ENCODE results near the gene ATP2B2.

DNA sequence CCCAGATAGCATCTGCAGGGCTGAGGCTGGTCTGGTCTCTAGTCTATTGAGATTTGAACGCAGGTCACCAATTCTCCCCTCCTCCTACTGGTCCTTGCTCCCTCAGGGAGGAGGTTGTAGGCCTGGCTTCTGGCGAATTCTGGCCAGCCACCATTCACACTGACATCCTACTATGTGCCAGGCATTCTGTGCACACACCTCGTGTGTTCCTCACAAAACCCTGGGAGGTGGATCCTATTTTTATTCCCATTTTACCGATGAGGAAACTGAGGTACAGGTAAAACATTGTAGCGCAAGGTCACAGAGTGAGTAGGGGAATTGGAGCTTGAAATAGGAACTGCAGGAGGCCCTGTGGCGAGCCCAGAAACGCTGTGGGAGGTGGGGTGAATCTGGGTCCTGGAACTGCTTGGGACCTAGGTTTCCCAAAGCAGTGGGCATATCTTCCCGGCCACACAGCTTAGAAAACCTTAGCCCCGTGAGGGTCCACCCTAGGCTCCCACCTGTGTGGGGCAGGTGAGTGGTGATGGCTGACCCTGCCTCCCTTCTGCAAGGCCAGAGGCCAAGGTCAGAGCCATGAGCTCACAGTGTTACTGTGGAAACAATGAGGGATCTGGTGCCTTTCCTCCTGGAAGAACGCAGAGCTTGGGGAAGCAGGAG, 4.8 kb upstream of the ATP2B2 start:
- TF ChIP-seq, protein P1, sequence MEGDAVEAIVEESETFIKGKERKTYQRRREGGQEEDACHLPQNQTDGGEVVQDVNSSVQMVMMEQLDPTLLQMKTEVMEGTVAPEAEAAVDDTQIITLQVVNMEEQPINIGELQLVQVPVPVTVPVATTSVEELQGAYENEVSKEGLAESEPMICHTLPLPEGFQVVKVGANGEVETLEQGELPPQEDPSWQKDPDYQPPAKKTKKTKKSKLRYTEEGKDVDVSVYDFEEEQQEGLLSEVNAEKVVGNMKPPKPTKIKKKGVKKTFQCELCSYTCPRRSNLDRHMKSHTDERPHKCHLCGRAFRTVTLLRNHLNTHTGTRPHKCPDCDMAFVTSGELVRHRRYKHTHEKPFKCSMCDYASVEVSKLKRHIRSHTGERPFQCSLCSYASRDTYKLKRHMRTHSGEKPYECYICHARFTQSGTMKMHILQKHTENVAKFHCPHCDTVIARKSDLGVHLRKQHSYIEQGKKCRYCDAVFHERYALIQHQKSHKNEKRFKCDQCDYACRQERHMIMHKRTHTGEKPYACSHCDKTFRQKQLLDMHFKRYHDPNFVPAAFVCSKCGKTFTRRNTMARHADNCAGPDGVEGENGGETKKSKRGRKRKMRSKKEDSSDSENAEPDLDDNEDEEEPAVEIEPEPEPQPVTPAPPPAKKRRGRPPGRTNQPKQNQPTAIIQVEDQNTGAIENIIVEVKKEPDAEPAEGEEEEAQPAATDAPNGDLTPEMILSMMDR (IDR thresholded peaks at IDR 0.05): no peak
- TF ChIP-seq POLR2A (IDR thresholded peaks at IDR 0.05): no peak
- TF ChIP-seq EP300 (IDR thresholded peaks at IDR 0.05): no peak
